Skeletal muscle satellite cell (primary cell): ENCODE results near the gene USP33.
"Not testable (repeated sequence)": the region's sequence is repeated elsewhere in the genome, so short reads cannot be mapped to it uniquely, and the experiment has no call there.

ENCODE experiments used
- H3K27me3 ChIP-seq: 2 replicates; pipeline ENCODE4 v1.7.0; 2013; ENCODE audit warnings: low read length; ENCODE audit not compliant: control insufficient read depth, insufficient read depth
- H3K36me3 ChIP-seq: 2 replicates; pipeline ENCODE4 v1.7.0; 2013; ENCODE audit warnings: mild to moderate bottlenecking, control low read depth, low read length; ENCODE audit not compliant: insufficient read depth
- H3K4me1 ChIP-seq: 2 replicates; pipeline ENCODE4 v1.7.0; 2013; ENCODE audit warnings: low read length; ENCODE audit not compliant: control insufficient read depth, insufficient read depth
- H3K4me2 ChIP-seq: 2 replicates; pipeline ENCODE4 v1.7.0; 2013; ENCODE audit warnings: mild to moderate bottlenecking, low read length
- H3K4me3 ChIP-seq: 2 replicates; pipeline ENCODE4 v1.7.0; 2013; ENCODE audit warnings: low read length
- H3K9ac ChIP-seq: 2 replicates; pipeline ENCODE4 v1.7.0; 2013; ENCODE audit warnings: mild to moderate bottlenecking, low read depth, low read length, moderate library complexity
- H3K9me3 ChIP-seq: replicated peaks from 2 replicates; pipeline ENCODE4 v1.7.0; 2013; ENCODE audit warnings: mild to moderate bottlenecking, control low read depth, low read length

The USP33 gene

GRCh38 chr1:77683160-77684148 is 76.2 kb downstream of the USP33 start:
- no peaks in the 10 kb centered on the region for H3K27me3 ChIP-seq
- peaks cover 25% of the 10 kb centered on the region for H3K4me1 ChIP-seq
- no peaks in the 10 kb centered on the region for H3K9me3 ChIP-seq
- H3K4me3 ChIP-seq, result peak overlapping the region; percentile 97
- H3K36me3 ChIP-seq, result no peaks in the 10 kb centered on the region
- peak overlapping the region; percentile 96 for H3K9ac ChIP-seq
- peak overlapping the region; percentile 86 for H3K4me2 ChIP-seq

DNA sequence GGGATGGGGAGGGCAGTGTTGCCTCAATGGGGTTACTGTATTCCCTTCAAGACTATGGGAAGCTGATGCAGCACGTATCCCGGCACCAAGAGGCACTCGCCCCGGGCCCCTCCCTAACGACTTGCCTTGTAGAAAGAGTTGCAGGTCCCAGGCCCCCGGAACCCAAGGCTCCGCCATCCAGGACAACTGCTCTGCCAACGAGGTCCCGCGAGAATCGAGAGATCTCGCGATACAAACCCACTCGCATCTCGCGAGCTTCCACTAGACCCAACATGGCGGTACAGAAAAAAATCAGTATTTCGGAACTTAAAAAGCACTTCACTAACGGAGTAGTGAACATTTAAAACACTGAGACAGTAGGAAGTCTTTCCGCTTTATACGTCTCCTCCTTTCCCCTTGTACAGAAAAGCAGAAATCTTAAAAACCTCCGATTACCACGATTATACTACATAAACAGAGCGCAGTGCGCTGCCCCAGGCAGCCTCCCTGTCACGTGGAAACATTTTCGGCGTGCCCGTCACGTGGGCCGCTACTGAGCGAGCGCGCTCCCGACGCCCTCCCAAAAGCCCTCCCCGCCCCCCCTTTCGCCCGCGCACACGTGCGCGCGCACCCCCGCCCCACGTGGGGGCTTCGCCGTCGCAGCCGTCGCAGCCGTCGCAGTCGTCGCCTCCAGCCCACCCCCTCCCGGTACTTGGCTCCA is 77.0 kb downstream of the USP33 start, which contains the start of gene ZZZ3:
Gene ZZZ3, minus strand, starts transcription at position 199 of the 700 bp plus-strand sequence. CDS start 49,304 bp downstream, outside the sequence.
- Histone ChIP-seq H3K4me2 (peak within 1 kb of the TSS; percentile 86), H3K4me3 (peak within 1 kb of the TSS; percentile 97), H3K9ac (peak within 1 kb of the TSS; percentile 96), H3K27me3 (no peaks in the 10 kb centered on the region), H3K4me1 (peaks cover 25% of the 10 kb centered on the region), H3K9me3 (no peaks in the 10 kb centered on the region), H3K36me3 (no peaks in the 10 kb centered on the region)

DNA sequence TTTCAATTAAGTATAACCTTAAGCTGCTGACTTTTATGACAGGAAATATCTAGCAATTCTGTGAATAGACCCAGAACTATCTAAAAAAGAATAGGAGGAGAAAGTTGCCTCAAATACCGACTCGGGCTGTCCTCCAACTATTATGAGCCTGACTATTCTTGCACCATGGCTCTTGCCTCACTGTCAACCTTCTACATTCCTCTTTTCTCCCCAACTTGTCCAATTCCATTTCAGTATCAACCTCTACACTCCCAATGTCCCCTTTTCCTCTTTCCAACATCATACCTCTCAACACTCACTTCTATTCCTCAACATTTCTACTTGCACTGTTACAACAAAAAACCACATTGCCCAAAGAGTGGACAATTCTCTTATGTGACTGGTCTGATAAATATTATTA is 79.5 kb downstream of the USP33 start:
- H3K4me3 ChIP-seq, result peak overlapping the region; percentile 15
- peak overlapping the region; percentile 35 for H3K4me2 ChIP-seq

GRCh38 chr1:77678660-77679610 is 80.7 kb downstream of the USP33 start:
- Histone ChIP-seq H3K9me3 (no peaks in the 10 kb centered on the region), H3K27me3 (no peaks in the 10 kb centered on the region), H3K4me1 (peaks cover 36% of the 10 kb centered on the region), H3K9ac (no peak overlapping the region), H3K36me3 (no peaks in the 10 kb centered on the region), H3K4me2 (no peak overlapping the region), H3K4me3 (no peak overlapping the region)

More for the DNA sequence above, 79.5 kb downstream of the USP33 start:
- no peak overlapping the region for H3K9ac ChIP-seq
- H3K36me3 ChIP-seq, result no peaks in the 10 kb centered on the region
- H3K9me3 ChIP-seq, result no peaks in the 10 kb centered on the region
- H3K4me1 ChIP-seq, result peaks cover 34% of the 10 kb centered on the region
- no peaks in the 10 kb centered on the region for H3K27me3 ChIP-seq

DNA sequence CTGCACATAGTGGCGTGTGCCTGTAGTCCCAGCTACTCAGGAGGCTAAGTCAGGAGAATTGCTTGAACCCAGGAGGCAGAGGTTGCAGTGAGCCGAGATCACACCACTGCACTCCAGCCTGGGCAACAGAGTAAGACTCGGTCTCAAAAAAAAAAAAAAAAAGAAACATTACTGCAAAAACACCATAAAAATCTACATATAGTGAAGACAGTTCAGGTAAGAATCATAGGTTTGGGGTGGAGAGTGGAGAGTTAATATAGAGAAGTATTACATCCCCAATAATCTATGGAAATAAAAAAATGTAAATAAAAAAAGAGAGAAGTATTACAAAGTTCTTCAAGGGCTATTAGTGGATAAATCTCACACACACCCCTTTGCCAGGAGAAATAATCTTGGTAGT is 84.8 kb downstream of the USP33 start:
- H3K27me3 ChIP-seq, H3K4me3 ChIP-seq, H3K9me3 ChIP-seq, H3K4me2 ChIP-seq, H3K36me3 ChIP-seq, H3K9ac ChIP-seq: not testable (repeated sequence)
- peaks cover 49% of the 10 kb centered on the region for H3K4me1 ChIP-seq

DNA sequence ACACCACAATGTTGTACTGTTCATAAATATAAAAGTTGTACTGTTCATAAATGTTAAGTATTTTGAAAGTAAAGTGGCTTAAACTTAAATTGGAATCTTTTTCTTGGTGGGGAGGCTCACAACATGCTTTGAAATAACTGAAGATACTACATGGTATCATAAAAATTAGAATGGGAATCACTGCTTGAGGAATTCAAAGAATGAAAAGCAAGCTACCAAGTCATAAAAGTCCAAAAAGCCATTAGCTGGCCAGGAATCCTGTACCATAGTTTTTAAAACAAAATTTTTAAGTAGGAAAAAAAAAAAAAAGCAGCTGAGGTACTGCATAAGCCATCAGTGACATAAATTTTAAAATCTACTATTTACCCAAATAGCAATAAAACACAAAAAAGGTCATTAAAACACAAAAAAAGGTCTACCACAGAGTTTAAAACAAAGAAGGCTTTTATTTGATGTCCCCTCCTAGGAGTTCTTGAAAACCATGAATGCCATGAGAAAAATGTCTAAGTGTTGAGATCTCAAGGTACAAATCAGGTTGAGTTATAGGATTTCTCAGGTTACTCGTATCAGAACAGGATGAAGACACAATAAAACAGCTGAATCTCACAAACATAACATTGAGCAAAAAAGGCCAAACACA is 85.8 kb downstream of the USP33 start:
- Histone ChIP-seq H3K27me3 (no peaks in the 10 kb centered on the region), H3K36me3 (no peaks in the 10 kb centered on the region), H3K4me1 (peaks cover 49% of the 10 kb centered on the region), H3K4me3 (peak overlapping the region; percentile 14), H3K4me2 (peak overlapping the region; percentile 56), H3K9ac (peak overlapping the region; percentile 56), H3K9me3 (no peaks in the 10 kb centered on the region)

- Histone ChIP-seq H3K4me3 (peak overlapping the region; percentile 9), H3K4me1 (peaks cover 49% of the 10 kb centered on the region), H3K4me2 (peak overlapping the region; percentile 56), H3K9ac (peak overlapping the region; percentile 56), H3K27me3 (no peaks in the 10 kb centered on the region), H3K36me3 (no peaks in the 10 kb centered on the region), H3K9me3 (no peaks in the 10 kb centered on the region)
Measured at GRCh38 chr1:77673030-77673429, 86.6 kb downstream of the USP33 start.

GRCh38 chr1:77672374-77672773 is 87.3 kb downstream of the USP33 start:
- H3K9ac ChIP-seq, result peak overlapping the region; percentile 45

DNA sequence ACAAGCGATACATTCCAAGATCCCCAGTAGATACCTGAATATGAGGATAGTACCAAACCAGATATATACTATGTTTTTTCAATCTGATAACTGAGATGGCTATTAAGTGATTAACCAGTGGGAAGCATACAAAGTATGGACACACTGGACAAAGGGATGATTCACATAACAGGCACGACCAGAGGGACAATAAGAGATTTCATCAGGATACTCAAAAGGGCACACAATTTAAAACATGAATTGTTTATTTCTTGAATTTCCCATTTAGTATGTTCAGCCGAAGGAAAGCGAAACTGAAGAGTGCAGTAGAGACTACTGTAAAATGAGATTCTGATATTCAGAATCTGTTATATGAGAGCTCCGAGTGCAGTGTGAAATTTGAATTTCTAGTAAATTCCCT is 87.8 kb downstream of the USP33 start:
- H3K36me3 ChIP-seq, result no peaks in the 10 kb centered on the region
- H3K9ac ChIP-seq, result peak overlapping the region; percentile 45
- H3K4me3 ChIP-seq, result peak overlapping the region; percentile 44
- H3K4me1 ChIP-seq, result peaks cover 49% of the 10 kb centered on the region
- peak overlapping the region; percentile 71 for H3K4me2 ChIP-seq
- no peaks in the 10 kb centered on the region for H3K9me3 ChIP-seq
- H3K27me3 ChIP-seq, result no peaks in the 10 kb centered on the region

More at GRCh38 chr1:77672374-77672773, 87.3 kb downstream of the USP33 start:
- H3K4me2 ChIP-seq, result peak overlapping the region; percentile 71
- no peaks in the 10 kb centered on the region for H3K36me3 ChIP-seq
- H3K9me3 ChIP-seq, result no peaks in the 10 kb centered on the region
- H3K27me3 ChIP-seq, result no peaks in the 10 kb centered on the region
- peaks cover 49% of the 10 kb centered on the region for H3K4me1 ChIP-seq
- peak overlapping the region; percentile 44 for H3K4me3 ChIP-seq

GRCh38 chr1:77670330-77670729 is 89.3 kb downstream of the USP33 start:
- H3K9me3 ChIP-seq, result no peaks in the 10 kb centered on the region
- peaks cover 42% of the 10 kb centered on the region for H3K4me1 ChIP-seq
- H3K9ac ChIP-seq, result no peak overlapping the region
- H3K36me3 ChIP-seq, result no peaks in the 10 kb centered on the region
- H3K4me2 ChIP-seq, result no peak overlapping the region
- no peaks in the 10 kb centered on the region for H3K27me3 ChIP-seq
- H3K4me3 ChIP-seq, result no peak overlapping the region
